Peyer's patch (tissue), 4 donors: Measurements from ENCODE around the gene SHANK2. TPM values are rescaled to one million over a fixed set of nuclear protein-coding genes. Genes with fewer than 3 reads are reported as not detected.
A peak's percentile ranks its signal among the peaks of the same experiment; 100 is the strongest.

Experiments used
- DNase-seq, 3 donors: peaks; one replicate each; pipeline ENCODE4 v3.0.0-alpha.2; 2017 to 2019
- H3K27ac ChIP-seq, 4 donors: fragments of 200-600 bp; sonication (generic); one replicate each; pipeline ENCODE4 v1.5.1; 2016 to 2019
- H3K27me3 ChIP-seq, 2 donors: fragments of 200-600 bp; sonication (generic); one replicate each; pipeline ENCODE4 v1.5.1; 2019
- H3K36me3 ChIP-seq, 3 donors: fragments of 200-600 bp; sonication (generic); one replicate each; pipeline ENCODE4 v1.5.1; 2016 to 2019
- H3K4me1 ChIP-seq, 4 donors: fragments of 200-600 bp; sonication (generic); one replicate each; pipeline ENCODE4 v1.5.1; 2016 to 2019
- H3K4me3 ChIP-seq, 4 donors: fragments of 200-600 bp; sonication (generic); 1 replicate in 3 of 4; 2 replicates in 1 of 4; pipeline ENCODE4 v1.5.1; 2016 to 2019; ENCODE audit warnings: mild to moderate bottlenecking in 1 of 4
- H3K9me3 ChIP-seq, 4 donors: fragments of 200-600 bp; sonication (generic); one replicate each; pipeline ENCODE4 v1.5.1; 2016 to 2019; ENCODE audit warnings: mild to moderate bottlenecking in 1 of 4
- CTCF ChIP-seq, 6 experiments: fragments of 450-650 bp in 4 of 6; fragments of 200-600 bp in 2 of 6; sonication (generic) in 1 of 6; IDR thresholded peaks; one replicate each; pipeline ENCODE4 v1.5.1; 2017 to 2019; ENCODE audit warnings: antibody characterized with exemption in 6 of 6, mild to moderate bottlenecking in 3 of 6, moderate library complexity in 1 of 6
- POLR2A ChIP-seq, 2 donors: fragments of 450-650 bp; IDR thresholded peaks; one replicate each; pipeline ENCODE4 v1.5.1; 2017; ENCODE audit warnings: antibody characterized with exemption in 2 of 2, mild to moderate bottlenecking in 2 of 2, moderate library complexity in 2 of 2
- total RNA-seq, 4 donors: library from RNA; depleted of rRNA; stranded (reverse); fragments of >200 nt; gene quantifications; one replicate each; pipeline ENCODE4 v1.1.0, GENCODE V29; 2016

SHANK2 gene
- 100 to 1,000 TPM in 1 of 4 donors, 10 to 100 TPM in 3; 26.1 to 109 (median 56.6) TPM for total RNA-seq

DNA sequence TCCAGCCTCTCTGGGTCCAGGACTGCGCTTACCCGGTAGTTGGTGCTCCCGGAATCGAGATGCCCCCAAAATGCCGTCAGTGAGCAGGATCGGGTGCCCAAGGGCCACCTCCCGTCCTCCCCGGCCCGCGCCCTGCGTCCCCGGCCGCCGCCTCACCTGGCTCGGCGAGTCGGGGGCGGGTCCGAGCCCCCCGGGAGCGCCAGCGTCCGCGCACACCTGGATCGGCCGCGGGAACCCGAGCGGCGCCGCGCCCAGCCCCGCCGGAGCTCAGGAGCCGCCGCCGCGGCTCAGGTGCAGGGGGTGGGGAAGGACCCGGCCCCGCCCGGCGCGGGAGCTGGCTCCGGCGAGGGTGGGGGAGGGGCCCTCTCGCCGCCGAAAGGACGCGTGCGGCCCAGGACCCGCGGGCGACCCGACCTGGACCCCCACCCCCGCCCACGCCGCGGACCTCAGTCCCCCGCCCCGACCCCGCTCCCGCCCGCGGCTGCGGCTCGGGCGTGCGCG lies at the start of gene SHANK2:
SHANK2 (minus strand) TSS at position 309 of the 501 bp plus-strand sequence. CDS start 105,251 bp downstream, outside the sequence.
- Histone ChIP-seq H3K27me3 (no peaks in the 10 kb centered on the region), H3K4me1 (peaks cover 0 to 19% (median 5%) of the 10 kb centered on the region in 4 donors)
- peak in 1 of 3 donors; percentile 75 for DNase-seq

DNA sequence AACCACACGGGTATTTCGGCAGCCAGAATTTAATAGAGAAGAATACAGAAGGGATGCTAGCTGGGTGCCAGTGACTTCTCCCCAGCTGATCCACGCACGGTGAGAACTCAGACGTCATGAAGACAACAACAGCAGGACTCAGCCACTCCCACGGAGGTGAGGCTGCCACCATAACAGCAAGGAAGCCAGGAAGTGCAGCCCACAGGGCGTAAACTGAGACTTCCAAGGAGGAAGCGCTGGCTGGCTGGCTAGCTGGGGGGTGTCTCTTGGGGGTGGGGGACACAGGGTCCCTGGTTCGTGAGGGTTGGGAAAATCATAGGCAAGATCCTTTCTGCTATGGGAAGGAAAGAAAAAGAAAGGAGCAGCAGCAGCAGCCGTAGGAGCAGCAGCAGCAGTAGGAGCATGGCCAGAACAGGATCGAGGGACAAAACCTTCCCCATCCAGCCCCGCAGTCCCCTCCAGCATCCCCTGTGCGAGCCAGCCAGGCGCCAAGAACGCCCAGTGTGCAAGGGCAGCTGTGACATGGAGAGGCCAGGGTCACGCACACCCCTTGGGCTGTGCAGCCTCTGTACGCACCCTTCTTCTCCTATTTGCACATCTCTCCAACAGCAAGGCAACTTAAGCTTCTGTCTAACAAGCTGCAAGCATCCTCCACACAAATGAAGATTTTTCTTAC lies 49.6 kb upstream of the SHANK2 start:
- Histone ChIP-seq H3K4me3 (no peak overlapping the region), H3K9me3 (no peaks in the 10 kb centered on the region)
- DNase-seq = peak in 1 of 3 donors; percentile 30

More for the DNA sequence above, at the start of gene SHANK2:
- peak within 1 kb of the TSS in 3 of 4 donors; percentile 65 to 88 (median 68) for H3K27ac ChIP-seq
- peak within 1 kb of the TSS; percentile 31 to 74 (median 52) for H3K4me3 ChIP-seq
- no peaks in the 10 kb centered on the region for H3K9me3 ChIP-seq
- TF ChIP-seq POLR2A (IDR thresholded peaks at IDR 0.05) = peak in 1 of 2 donors; percentile 23
- TF ChIP-seq CTCF (IDR thresholded peaks at IDR 0.05) = no peak
- H3K36me3 ChIP-seq = no peaks in the 10 kb centered on the region

GRCh38 chr11:71301046-71301857 lies 48.9 kb upstream of the SHANK2 start:
- H3K27ac ChIP-seq = no peak overlapping the region
- DNase-seq = peak in 2 of 3 donors; percentile 34 to 36
- no peaks in the 10 kb centered on the region for H3K36me3 ChIP-seq
- no peak for TF ChIP-seq CTCF (IDR thresholded peaks at IDR 0.05)
- TF ChIP-seq POLR2A (IDR thresholded peaks at IDR 0.05) = no peak
- H3K4me1 ChIP-seq = no peaks in the 10 kb centered on the region
- no peak overlapping the region for H3K4me3 ChIP-seq
- H3K27me3 ChIP-seq = no peaks in the 10 kb centered on the region
- H3K9me3 ChIP-seq = no peaks in the 10 kb centered on the region

More for the DNA sequence above, 49.6 kb upstream of the SHANK2 start:
- TF ChIP-seq CTCF (IDR thresholded peaks at IDR 0.05) (no peak), POLR2A (IDR thresholded peaks at IDR 0.05) (no peak)
- Histone ChIP-seq H3K4me1 (no peaks in the 10 kb centered on the region), H3K36me3 (no peaks in the 10 kb centered on the region), H3K27ac (no peak overlapping the region), H3K27me3 (no peaks in the 10 kb centered on the region)

DNA sequence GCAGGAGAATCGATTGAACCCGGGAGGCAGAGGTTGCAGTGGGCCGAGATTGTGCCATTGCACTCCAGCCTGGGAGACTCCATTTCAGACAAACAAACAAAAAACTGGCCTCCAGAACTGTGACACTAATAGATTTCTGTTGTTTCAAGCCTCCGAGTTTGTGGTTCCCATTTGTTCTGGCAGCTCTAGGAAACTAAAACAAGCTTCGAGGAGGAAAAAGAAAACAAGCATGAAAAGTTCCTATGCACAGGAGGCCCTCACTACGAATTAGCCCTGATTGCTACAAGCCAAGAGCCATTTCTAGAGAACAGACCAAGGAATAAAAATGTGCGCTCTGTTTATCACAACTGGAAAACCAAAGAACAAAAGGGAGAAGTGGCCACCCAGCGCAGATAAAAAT lies 47.8 kb upstream of the SHANK2 start:
- no peaks in the 10 kb centered on the region for H3K9me3 ChIP-seq
- TF ChIP-seq CTCF (IDR thresholded peaks at IDR 0.05) = no peak
- TF ChIP-seq POLR2A (IDR thresholded peaks at IDR 0.05) = no peak
- no peaks in the 10 kb centered on the region for H3K36me3 ChIP-seq
- no peaks in the 10 kb centered on the region for H3K4me1 ChIP-seq
- H3K27me3 ChIP-seq = no peaks in the 10 kb centered on the region
- no peak overlapping the region for H3K4me3 ChIP-seq
- peak in 1 of 3 donors; percentile 3 for DNase-seq
- no peak overlapping the region for H3K27ac ChIP-seq

DNA sequence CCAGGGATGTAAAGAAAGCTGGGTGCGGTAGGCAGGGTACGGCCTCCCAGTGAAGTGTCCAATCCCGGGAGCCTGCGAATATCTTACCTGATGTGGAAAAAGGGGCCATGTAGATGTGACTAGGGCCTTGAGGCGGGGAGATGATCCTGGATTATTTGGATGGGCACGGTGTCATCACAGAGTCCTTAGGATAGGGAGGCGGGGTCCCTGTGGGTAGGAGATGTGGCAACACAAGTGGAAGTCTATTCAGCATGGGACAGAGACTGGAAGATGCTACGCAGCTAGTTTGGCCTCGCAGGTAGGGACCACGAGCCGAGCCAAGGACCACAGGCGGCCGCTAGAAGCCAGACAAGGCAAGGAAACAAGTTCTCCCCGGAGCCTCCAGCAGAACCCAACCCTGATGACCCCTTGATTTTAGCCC lies 46.4 kb upstream of the SHANK2 start:
- Histone ChIP-seq H3K4me1 (no peaks in the 10 kb centered on the region), H3K27me3 (no peaks in the 10 kb centered on the region), H3K4me3 (no peak overlapping the region), H3K9me3 (no peaks in the 10 kb centered on the region), H3K27ac (no peak overlapping the region), H3K36me3 (no peaks in the 10 kb centered on the region)
- TF ChIP-seq POLR2A (IDR thresholded peaks at IDR 0.05) (no peak), CTCF (IDR thresholded peaks at IDR 0.05) (no peak)
- peak in 1 of 3 donors; percentile 36 for DNase-seq
